Esophagus muscularis mucosa (tissue), 3 donors: ENCODE results near the gene TMTC2.

Experiments used
- CTCF ChIP-seq, 3 experiments: fragments of 200-600 bp in 2 of 3; fragments of 450-650 bp in 1 of 3; sonication (generic) in 2 of 3; IDR thresholded peaks; one replicate each; pipeline ENCODE4 v1.5.1; 2017 to 2019; ENCODE audit warnings: antibody characterized with exemption in 3 of 3, mild to moderate bottlenecking in 2 of 3, moderate library complexity in 1 of 3
- POLR2A ChIP-seq: fragments of 450-650 bp; IDR thresholded peaks from one replicate; pipeline ENCODE4 v1.6.1; 2017; ENCODE audit warnings: antibody characterized with exemption, moderate library complexity, mild to moderate bottlenecking, low read depth

GRCh38 chr12:83010169-83010804, 323.6 kb downstream of the TMTC2 start:
- TF ChIP-seq CTCF (IDR thresholded peaks at IDR 0.05): no peak
- no peak for TF ChIP-seq POLR2A
